H1 (cell line): ENCODE data around the gene MIER1. TPM values are rescaled to one million over a fixed set of nuclear protein-coding genes. Genes with fewer than 3 reads are reported as not detected.

ENCODE experiments used
- CTCF ChIA-PET: fragments of 300-600 bp; sonication (Branson Sonifier 250); formaldehyde crosslinking; loops from one replicate; lab custom pipeline; 2021; ENCODE audit not compliant: partially characterized antibody; lab: Charles Lee
- POLR2A ChIA-PET: fragments of 300-600 bp; sonication (Branson Sonifier 250); formaldehyde crosslinking; loops from one replicate; lab custom pipeline; 2021; ENCODE audit warnings: inconsistent platforms; ENCODE audit not compliant: partially characterized antibody; lab: Charles Lee
- DNase-seq, 2 experiments: peaks; one replicate each; pipeline versions ENCODE4 v3.0.0 to v3.0.0-alpha.2; 2010 to 2022; ENCODE audit warnings: low spot score in 2 of 2, low read depth in 1 of 2, mixed read lengths in 1 of 2
- FAIRE-seq: peaks from 2 replicates; lab custom pipeline; 2011; peaks lifted over from hg19 to GRCh38; lab: Jason Lieb, UNC
- H2AFZ ChIP-seq: 2 replicates; pipeline ENCODE4 v1.8.1; 2012; ENCODE audit warnings: low read length, inconsistent platforms
- H2AK5ac ChIP-seq: 2 replicates; pipeline ENCODE4 v1.6.1; 2013; ENCODE audit warnings: low read depth, low read length
- H2BK120ac ChIP-seq: replicated peaks from 2 replicates; pipeline ENCODE3; 2013; ENCODE audit warnings: low read depth, low read length, inconsistent platforms
- H2BK12ac ChIP-seq: 2 replicates; pipeline ENCODE4 v1.6.1; 2013; ENCODE audit warnings: low read depth, low read length
- H2BK15ac ChIP-seq: 2 replicates; pipeline ENCODE4 v1.6.1; 2013; ENCODE audit warnings: low read length
- H2BK20ac ChIP-seq: 2 replicates; pipeline ENCODE4 v1.6.1; 2013; ENCODE audit warnings: low read length
- H2BK5ac ChIP-seq: 2 replicates; pipeline ENCODE4 v1.6.1; 2013; ENCODE audit warnings: low read depth, low read length
- H3K14ac ChIP-seq: 2 replicates; pipeline ENCODE4 v1.6.1; 2013; ENCODE audit warnings: inconsistent platforms; ENCODE audit not compliant: insufficient read length
- H3K18ac ChIP-seq: 2 replicates; pipeline ENCODE4 v1.6.1; 2013; ENCODE audit warnings: low read length; ENCODE audit errors: extremely low read depth
- H3K23ac ChIP-seq: 2 replicates; pipeline ENCODE4 v1.6.1; 2013; ENCODE audit warnings: inconsistent platforms; ENCODE audit not compliant: insufficient read length
- H3K23me2 ChIP-seq: 2 replicates; pipeline ENCODE4 v1.6.1; 2013; ENCODE audit warnings: low read depth, low read length
- H3K27ac ChIP-seq: 2 replicates; pipeline ENCODE4 v1.6.1; 2011; ENCODE audit warnings: low read depth, low read length, inconsistent platforms
- H3K27me3 ChIP-seq, 4 experiments: replicated peaks in 1 of 4; 1 replicate in 1 of 4; 2 replicates in 3 of 4; pipeline versions ENCODE4 v1.6.1 to v1.8.1; 2011 to 2013; ENCODE audit warnings: low read length in 3 of 4, mild to moderate bottlenecking in 3 of 4, inconsistent platforms in 2 of 4, mixed read lengths in 2 of 4, moderate library complexity in 1 of 4; ENCODE audit not compliant: control insufficient read depth in 3 of 4, insufficient read depth in 3 of 4; ENCODE audit errors: extremely low read depth in 1 of 4
- H3K36me3 ChIP-seq, 4 experiments: 2 replicates each; pipeline versions ENCODE4 v1.6.1 to v1.8.1; 2011 to 2013; ENCODE audit warnings: mild to moderate bottlenecking in 4 of 4, low read length in 3 of 4, moderate library complexity in 2 of 4, control low read depth in 1 of 4, inconsistent platforms in 1 of 4; ENCODE audit not compliant: insufficient read depth in 4 of 4, control insufficient read depth in 2 of 4
- H3K4ac ChIP-seq: replicated peaks from 2 replicates; pipeline ENCODE3; 2013; ENCODE audit warnings: low read length, low read depth, mixed read lengths, inconsistent platforms; ENCODE audit not compliant: insufficient read length
- H3K4me1 ChIP-seq, 4 experiments: replicated peaks in 1 of 4; 1 replicate in 1 of 4; 2 replicates in 3 of 4; pipeline versions ENCODE4 v1.6.1 to v1.8.1; 2011 to 2013; ENCODE audit warnings: low read length in 3 of 4, inconsistent platforms in 2 of 4, mixed read lengths in 1 of 4; ENCODE audit not compliant: insufficient read depth in 4 of 4, control insufficient read depth in 3 of 4
- H3K4me2 ChIP-seq, 2 experiments: 2 replicates each; pipeline versions ENCODE4 v1.6.1 to v1.8.1; 2011 to 2013; ENCODE audit warnings: low read depth in 2 of 2, low read length in 2 of 2, control low read depth in 1 of 2, inconsistent platforms in 1 of 2, mild to moderate bottlenecking in 1 of 2; ENCODE audit not compliant: insufficient read depth in 1 of 2
- H3K4me3 ChIP-seq, 4 experiments: fragments of 200-600, 300-600 bp in 1 of 4; sonication (generic), shearing (Covaris generic), sonication (Bioruptor Twin) in 1 of 4; 2 replicates each; pipeline versions ENCODE4 v1.5.1 to v1.8.1; 2011 to 2016; ENCODE audit warnings: low read length in 4 of 4, low read depth in 3 of 4, control low read depth in 2 of 4, inconsistent platforms in 2 of 4, mild to moderate bottlenecking in 2 of 4, mixed read lengths in 1 of 4, moderate library complexity in 1 of 4; ENCODE audit not compliant: insufficient read depth in 2 of 4; ENCODE audit errors: extremely low read depth in 1 of 4
- H3K56ac ChIP-seq: replicated peaks from 2 replicates; pipeline ENCODE3; 2013; ENCODE audit warnings: low read depth, mild to moderate bottlenecking, mixed read lengths, low read length, inconsistent platforms; ENCODE audit not compliant: insufficient read length
- H3K79me1 ChIP-seq: 2 replicates; pipeline ENCODE4 v1.6.1; 2013; ENCODE audit warnings: low read depth, low read length, control low read depth
- H3K79me2 ChIP-seq, 2 experiments: 2 replicates each; pipeline versions ENCODE4 v1.6.1 to v1.8.1; 2012 to 2013; ENCODE audit warnings: low read length in 2 of 2, mild to moderate bottlenecking in 2 of 2, inconsistent platforms in 1 of 2; ENCODE audit not compliant: insufficient read depth in 2 of 2, control insufficient read depth in 1 of 2
- H3K9ac ChIP-seq, 4 experiments: replicated peaks in 1 of 4; 1 replicate in 1 of 4; 2 replicates in 3 of 4; pipeline versions ENCODE4 v1.6.1 to v1.8.1; 2011 to 2013; ENCODE audit warnings: low read depth in 3 of 4, low read length in 3 of 4, control low read depth in 2 of 4, mild to moderate bottlenecking in 2 of 4, moderate library complexity in 2 of 4, inconsistent platforms in 1 of 4; ENCODE audit errors: extremely low read depth in 1 of 4
- H3K9me3 ChIP-seq, 2 experiments: 2 replicates each; pipeline versions ENCODE4 v1.6.1 to v1.8.1; 2012 to 2013; ENCODE audit warnings: mild to moderate bottlenecking in 2 of 2, moderate library complexity in 2 of 2, control low read depth in 1 of 2, inconsistent platforms in 1 of 2, low read depth in 1 of 2, low read length in 1 of 2, mixed read lengths in 1 of 2; ENCODE audit not compliant: insufficient read depth in 2 of 2
- H4K20me1 ChIP-seq, 2 experiments: replicated peaks in 1 of 2; 2 replicates each; pipeline versions ENCODE3 to v1.8.1; 2011 to 2013; ENCODE audit warnings: inconsistent platforms in 2 of 2, low read length in 2 of 2, mild to moderate bottlenecking in 1 of 2; ENCODE audit not compliant: insufficient read depth in 2 of 2, control insufficient read depth in 1 of 2
- H4K5ac ChIP-seq: 2 replicates; pipeline ENCODE4 v1.6.1; 2013; ENCODE audit warnings: low read length, low read depth, mixed read lengths, inconsistent platforms; ENCODE audit not compliant: insufficient read length
- H4K8ac ChIP-seq: 2 replicates; pipeline ENCODE4 v1.8.0; 2013; ENCODE audit warnings: mild to moderate bottlenecking, moderate library complexity, low read length, inconsistent platforms; ENCODE audit not compliant: insufficient read depth; ENCODE audit errors: extremely low read depth
- H4K91ac ChIP-seq: replicated peaks from 2 replicates; pipeline ENCODE3; 2013; ENCODE audit warnings: low read length, mixed read lengths, inconsistent platforms; ENCODE audit not compliant: insufficient read length
- CBX8 ChIP-seq: fragments of 300-800, 300-1000 bp; sonication (generic); IDR thresholded peaks from 2 replicates; pipeline ENCODE4 v1.7.1; 2016; ENCODE audit warnings: low read depth, low read length, borderline replicate concordance
- CREB1 ChIP-seq: IDR thresholded peaks from 2 replicates; pipeline ENCODE4 v1.6.1; 2012; ENCODE audit warnings: inconsistent platforms
- EP300 ChIP-seq, 2 experiments: IDR thresholded peaks; 1 replicate in 1 of 2; 2 replicates in 1 of 2; pipeline ENCODE4 v1.6.1; 2011 to 2012; ENCODE audit warnings: low read depth in 2 of 2, low read length in 2 of 2, mild to moderate bottlenecking in 2 of 2, borderline replicate concordance in 1 of 2, inconsistent platforms in 1 of 2, moderate library complexity in 1 of 2
- GABPA ChIP-seq: IDR thresholded peaks from 2 replicates; pipeline ENCODE4 v1.6.1; 2011; ENCODE audit warnings: mild to moderate bottlenecking, low read length, moderate library complexity, borderline replicate concordance; ENCODE audit not compliant: insufficient read depth
- HDAC2 ChIP-seq, 2 experiments: fragments of 300-600 bp in 1 of 2; sonication (generic) in 1 of 2; IDR thresholded peaks; 2 replicates each; pipeline ENCODE4 v1.6.1; 2011 to 2012; ENCODE audit warnings: low read depth in 2 of 2, low read length in 2 of 2, mild to moderate bottlenecking in 2 of 2, moderate library complexity in 2 of 2, borderline replicate concordance in 1 of 2, inconsistent platforms in 1 of 2
- HDAC6 ChIP-seq: IDR thresholded peaks from one replicate; pipeline ENCODE4 v1.7.1; 2012; ENCODE audit warnings: low read depth, mild to moderate bottlenecking, inconsistent platforms, low read length, moderate library complexity
- MAFK ChIP-seq: IDR thresholded peaks from 2 replicates; pipeline ENCODE4 v1.6.1; 2012; ENCODE audit warnings: low read depth, mild to moderate bottlenecking, improper control_type of control experiment, low read length
- RAD21 ChIP-seq, 2 experiments: IDR thresholded peaks in 1 of 2; conservative IDR thresholded peaks in 1 of 2; 2 replicates each; pipeline ENCODE4 v1.6.1; 2011; ENCODE audit warnings: low read depth in 2 of 2, low read length in 2 of 2, improper control_type of control experiment in 1 of 2, inconsistent platforms in 1 of 2, mild to moderate bottlenecking in 1 of 2, moderate library complexity in 1 of 2
- RFX5 ChIP-seq: IDR thresholded peaks from 2 replicates; pipeline ENCODE4 v1.6.1; 2011; ENCODE audit warnings: low read depth, low read length, improper control_type of control experiment, borderline replicate concordance
- SIX5 ChIP-seq: IDR thresholded peaks from 2 replicates; pipeline ENCODE4 v1.6.1; 2011; ENCODE audit warnings: mild to moderate bottlenecking, low read depth, low read length
- SP4 ChIP-seq: IDR thresholded peaks from 2 replicates; pipeline ENCODE4 v1.6.1; 2012; ENCODE audit warnings: low read length, inconsistent platforms
- TCF12 ChIP-seq: IDR thresholded peaks from 2 replicates; pipeline ENCODE4 v1.6.1; 2011; ENCODE audit warnings: low read depth, mild to moderate bottlenecking, low read length
- WGBS, 2 experiments: shearing (Covaris generic) in 1 of 2; methylation state at CpG; one replicate each; pipeline versions ENCODE4 v1.1.6 to v1.1.7; 2013 to 2015; ENCODE audit warnings: low lambda C conversion rate in 2 of 2, mixed read lengths in 2 of 2, inconsistent platforms in 1 of 2, low coverage in 1 of 2, missing lambda C conversion rate in 1 of 2; ENCODE audit not compliant: insufficient replicate concordance in 2 of 2, insufficient coverage in 1 of 2, insufficient read length in 1 of 2; ENCODE audit errors: extremely low coverage in 1 of 2, missing lambda C conversion rate in 1 of 2; 5-methylcytosine and 5-hydroxymethylcytosine counted together
- polyA plus RNA-seq, 7 experiments: library from polyadenylated mRNA; depleted of rRNA in 3 of 7; stranded (reverse) in 5 of 7; unstranded in 2 of 7; fragments of >200 nt in 5 of 7; fragments of 200-250 nt in 2 of 7; gene quantifications; 1 replicate in 5 of 7; 2 replicates in 1 of 7; 4 replicates in 1 of 7; pipeline versions ENCODE4 v1.2.1 to v1.2.3, GENCODE V29; 2011 to 2013; ENCODE audit warnings: missing spikeins in 2 of 7, mixed read lengths in 2 of 7
- total RNA-seq: library from RNA; stranded (reverse); fragmentation: NEBNext Ultra II Directional; extraction: Animal tissue kit (Norgen Biotek cat#: 25700); gene quantifications from 2 replicates; pipeline ENCODE4 v1.2.1, GENCODE V29; 2021

MIER1 gene
- total and polyA plus RNA-seq, 2 of the 8 experiments (the other 6 are each of a cell fraction or from before 2014, with no cell fraction given) = 5.2 to 33.5 TPM

DNA sequence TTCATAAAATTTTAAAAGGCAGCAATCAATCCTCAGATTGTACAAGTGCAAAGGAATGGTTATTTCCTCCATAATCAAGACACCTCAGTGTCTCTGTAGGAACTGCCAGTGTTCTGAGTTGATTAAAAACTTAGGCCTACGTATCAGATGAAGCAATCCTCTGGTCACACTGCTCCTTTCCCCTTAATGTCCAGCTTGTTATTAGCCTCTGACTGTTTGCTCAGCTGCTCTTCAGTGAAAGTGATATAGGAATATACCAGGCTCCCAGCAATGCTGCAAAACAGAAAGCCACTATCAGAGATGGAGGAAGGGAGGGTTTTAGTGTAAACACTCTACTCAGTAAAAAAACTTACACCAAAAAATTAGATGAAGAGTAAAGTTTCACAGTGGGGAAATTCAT is 79.4 kb downstream of the MIER1 start:
- Histone ChIP-seq H3K27ac (no peak overlapping the region), H4K5ac (no peak overlapping the region), H3K14ac (no peak overlapping the region), H3K27me3 (no peaks in the 10 kb centered on the region), H3K79me2 (no peaks in the 10 kb centered on the region), H3K23ac (no peak overlapping the region), H3K4me1 (no peaks in the 10 kb centered on the region), H3K4ac (no peak overlapping the region), H3K23me2 (no peaks in the 10 kb centered on the region), H3K4me2 (no peak overlapping the region), H4K91ac (no peak overlapping the region), H3K9me3 (no peaks in the 10 kb centered on the region), H2BK5ac (no peak overlapping the region), H3K56ac (no peak overlapping the region), H4K20me1 (no peaks in the 10 kb centered on the region), H3K18ac (no peak overlapping the region), H4K8ac (no peak overlapping the region), H3K4me3 (no peak overlapping the region), H2AFZ (no peak overlapping the region), H2BK20ac (no peak overlapping the region), H2AK5ac (no peak overlapping the region), H2BK12ac (no peak overlapping the region), H2BK120ac (no peak overlapping the region), H3K9ac (no peak overlapping the region), H2BK15ac (no peak overlapping the region), H3K79me1 (no peaks in the 10 kb centered on the region), H3K36me3 (peaks cover 0 to 3% (median 0%) of the 10 kb centered on the region in 4 experiments; a peak in 1 of 8 replicates)
- ChIA-PET POLR2A (no interaction called here), CTCF (interaction anchor here (1.3 to 5.4 kb wide), 5 partner anchors 8 to 239 kb away, joined by 4 to 27 read pairs (median 7); no protein-coding TSS in a partner anchor)
- no peak for DNase-seq
- WGBS, 2 experiments = 86% methylated on average over 1 of the region's 1 CpG; no CpG with 5 or more reads in 1 of the 2 experiments
- FAIRE-seq = no peak
- TF ChIP-seq RFX5 (no peak), HDAC2 (IDR thresholded peaks at IDR 0.05; ENCODE audit: borderline replicate concordance in 1 of 2, low read depth in 2 of 2, low read length in 2 of 2) (no peak), RAD21 (IDR thresholded peaks at IDR 0.05 in 1 of 2, conservative IDR thresholded peaks at IDR 0.05 in 1 of 2; ENCODE audit: low read depth in 2 of 2, low read length in 2 of 2) (no peak), SIX5 (no peak), CBX8 (no peak), CREB1 (no peak), EP300 (IDR thresholded peaks at IDR 0.05; ENCODE audit: borderline replicate concordance in 1 of 2, low read depth in 2 of 2, low read length in 2 of 2) (no peak), TCF12 (no peak), MAFK (no peak), SP4 (no peak), GABPA (no peak), HDAC6 (no peak)
